ENCODE measurements around the gene NTN5.

Gene NTN5

GRCh38 chr19:48624791-48625723 is 47.8 kb downstream of the NTN5 start:
- TF ChIP-seq CTCF (IDR thresholded peaks at IDR 0.05), result no peak
- no peak for TF ChIP-seq ZFX (IDR thresholded peaks at IDR 0.05; ENCODE audit: borderline replicate concordance)
- H3K27ac ChIP-seq, result peak overlapping the region; percentile 85

- TF ChIP-seq CTCF (IDR thresholded peaks at IDR 0.05), result no peak
- TF ChIP-seq ZFX (IDR thresholded peaks at IDR 0.05; ENCODE audit: borderline replicate concordance), result no peak
- peak overlapping the region; percentile 85 for H3K27ac ChIP-seq
Observed at GRCh38 chr19:48624067-48624594, 48.7 kb downstream of the NTN5 start.

GRCh38 chr19:48623556-48624066 is 49.2 kb downstream of the NTN5 start:
- H3K27ac ChIP-seq, result peak overlapping the region; percentile 85
- no peak for TF ChIP-seq ZFX (IDR thresholded peaks at IDR 0.05; ENCODE audit: borderline replicate concordance)
- no peak for TF ChIP-seq CTCF (IDR thresholded peaks at IDR 0.05)

GRCh38 chr19:48619692-48620585 is 52.9 kb downstream of the NTN5 start:
- peak overlapping the region; percentile 83 for H3K27ac ChIP-seq
- no peak for TF ChIP-seq CTCF (IDR thresholded peaks at IDR 0.05)
- no peak for TF ChIP-seq ZFX (IDR thresholded peaks at IDR 0.05; ENCODE audit: borderline replicate concordance)

- peak within 1 kb of the TSS; percentile 83 for H3K27ac ChIP-seq
- TF ChIP-seq CTCF (IDR thresholded peaks at IDR 0.05), result no peak
- no peak for TF ChIP-seq ZFX (IDR thresholded peaks at IDR 0.05; ENCODE audit: borderline replicate concordance)
Observed at GRCh38 chr19:48618916-48619691, 53.7 kb downstream of the NTN5 start, which contains the start of the genes RPL18 and SPHK2. Gene RPL18, minus strand, starts transcription at chr19:48619178. Its CDS starts 35 bp downstream, at chr19:48619143. Gene SPHK2, plus strand, starts transcription at chr19:48619506. Its CDS starts 1,009 bp downstream, at chr19:48620515.

GRCh38 chr19:48618278-48618915 is 54.4 kb downstream of the NTN5 start:
- peak overlapping the region; percentile 83 for H3K27ac ChIP-seq
- TF ChIP-seq ZFX (IDR thresholded peaks at IDR 0.05; ENCODE audit: borderline replicate concordance), result no peak
- no peak for TF ChIP-seq CTCF (IDR thresholded peaks at IDR 0.05)
